ENCODE measurements around the gene NFIB. TPM values are rescaled to one million over a fixed set of nuclear protein-coding genes. Genes with fewer than 3 reads are reported as not detected.
A peak's percentile ranks its signal among the peaks of the same experiment; 100 is the strongest.

NFIB gene
- total RNA-seq (2022) (75.8 and 76.2 TPM in 2 replicates), Bru-seq, nascent RNA (percentile 90 among the genes with signal in this experiment), BruChase-seq, experiment 1, labeled RNA remaining after a 6-hour chase (percentile 84 among the genes with signal in this experiment), BruChase-seq, experiment 2, labeled RNA remaining after a 2-hour chase (percentile 79 among the genes with signal in this experiment)
- long read RNA-seq, full-length matches to known transcripts, result 6 of 71 reads
- long read RNA-seq, partial matches to known transcripts, result 3 of 71 reads
- long read RNA-seq, other reads (novel, unspliced or antisense), result 62 of 71 reads

DNA sequence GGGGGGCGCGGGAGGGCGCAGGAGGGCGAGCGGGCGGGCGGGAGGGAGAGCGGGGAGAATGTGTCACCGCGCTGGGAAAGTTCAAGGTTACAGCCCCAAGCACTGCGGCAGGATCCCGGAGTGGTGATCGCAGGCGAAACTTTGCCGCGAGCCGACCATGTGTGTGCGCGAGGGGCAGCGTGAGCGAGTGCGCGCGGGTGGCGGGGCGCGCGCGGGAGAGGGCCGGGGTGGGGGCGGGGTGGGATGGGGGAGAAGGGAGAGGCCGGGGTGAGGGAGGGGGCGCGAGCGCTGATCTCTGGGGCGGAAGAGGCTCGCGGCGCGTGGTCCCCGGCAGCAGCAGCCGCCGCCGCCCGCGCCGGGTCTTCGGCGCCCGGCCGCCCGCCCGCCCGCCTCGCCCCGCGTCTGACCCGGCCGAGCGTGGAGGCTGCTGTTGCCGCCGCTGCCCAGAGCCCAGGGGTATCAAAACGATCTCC, at the start of gene NFIB:
Gene NFIB (minus strand): TSS at position 191 of the 473 bp plus-strand sequence. CDS start 630 bp downstream, outside the sequence.
- CTCF ChIA-PET, result interaction anchor here (0.8 kb wide), 2 partner anchors 19 to 843 kb away, joined by 5 to 7 read pairs; no protein-coding TSS in a partner anchor
- DNase-seq, result peak; percentile 44
- Mint-ChIP-seq H3K4me1 (ENCODE audit: low read depth, unreplicated experiment) (peaks cover 6% of the 10 kb centered on the region), H3K27me3 (ENCODE audit: unreplicated experiment) (no peaks in the 10 kb centered on the region), H3K36me3 (ENCODE audit: insufficient read depth, unreplicated experiment) (peaks cover 69% of the 10 kb centered on the region), H3K27ac (ENCODE audit: unreplicated experiment) (peak within 1 kb of the TSS; percentile 98), H3K4me3 (ENCODE audit: low read depth, unreplicated experiment) (peak within 1 kb of the TSS; percentile 84), H3K9me3 (ENCODE audit: low read depth, unreplicated experiment) (no peaks in the 10 kb centered on the region)
- BruUV-seq (replicated peaks), result no TSS peak
- intact Hi-C loops (cut with micrococcal nuclease; ENCODE audit: unreplicated experiment), result no loop called here
- TF ChIP-seq, protein P1, sequence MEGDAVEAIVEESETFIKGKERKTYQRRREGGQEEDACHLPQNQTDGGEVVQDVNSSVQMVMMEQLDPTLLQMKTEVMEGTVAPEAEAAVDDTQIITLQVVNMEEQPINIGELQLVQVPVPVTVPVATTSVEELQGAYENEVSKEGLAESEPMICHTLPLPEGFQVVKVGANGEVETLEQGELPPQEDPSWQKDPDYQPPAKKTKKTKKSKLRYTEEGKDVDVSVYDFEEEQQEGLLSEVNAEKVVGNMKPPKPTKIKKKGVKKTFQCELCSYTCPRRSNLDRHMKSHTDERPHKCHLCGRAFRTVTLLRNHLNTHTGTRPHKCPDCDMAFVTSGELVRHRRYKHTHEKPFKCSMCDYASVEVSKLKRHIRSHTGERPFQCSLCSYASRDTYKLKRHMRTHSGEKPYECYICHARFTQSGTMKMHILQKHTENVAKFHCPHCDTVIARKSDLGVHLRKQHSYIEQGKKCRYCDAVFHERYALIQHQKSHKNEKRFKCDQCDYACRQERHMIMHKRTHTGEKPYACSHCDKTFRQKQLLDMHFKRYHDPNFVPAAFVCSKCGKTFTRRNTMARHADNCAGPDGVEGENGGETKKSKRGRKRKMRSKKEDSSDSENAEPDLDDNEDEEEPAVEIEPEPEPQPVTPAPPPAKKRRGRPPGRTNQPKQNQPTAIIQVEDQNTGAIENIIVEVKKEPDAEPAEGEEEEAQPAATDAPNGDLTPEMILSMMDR (IDR thresholded peaks at IDR 0.05; ENCODE audit: unreplicated experiment), result no peak

DNA sequence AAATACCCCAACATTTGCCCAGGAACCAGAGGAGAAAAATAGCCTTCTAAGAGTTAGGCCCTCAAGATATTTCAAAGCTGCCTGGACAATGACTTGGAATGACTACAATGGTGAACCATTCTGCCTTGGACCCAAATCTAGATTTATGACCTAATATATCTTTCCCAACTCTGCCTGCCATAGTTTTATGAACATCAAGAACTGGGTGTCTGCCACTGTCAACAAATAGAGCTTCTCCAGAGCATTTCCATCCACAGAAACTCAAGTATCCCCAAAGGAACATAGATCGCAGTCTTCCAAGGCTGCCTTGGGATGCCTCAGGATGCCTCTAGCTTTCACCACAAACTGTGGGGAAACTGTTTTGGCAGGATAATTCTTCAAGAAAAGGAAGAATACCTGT, 48.2 kb upstream of the NFIB start:
- BruUV-seq (replicated peaks), result no TSS peak
- H3K4me3 Mint-ChIP-seq (ENCODE audit: low read depth, unreplicated experiment), result no peak overlapping the region
- CTCF ChIA-PET, result no interaction called here
- H3K27ac Mint-ChIP-seq (ENCODE audit: unreplicated experiment), result no peak overlapping the region
- H3K36me3 Mint-ChIP-seq (ENCODE audit: insufficient read depth, unreplicated experiment), result no peaks in the 10 kb centered on the region
- intact Hi-C loops (cut with micrococcal nuclease; ENCODE audit: unreplicated experiment), result no loop called here
- TF ChIP-seq, protein P1 (IDR thresholded peaks at IDR 0.05; ENCODE audit: unreplicated experiment), result no peak
- no peaks in the 10 kb centered on the region for H3K27me3 Mint-ChIP-seq (ENCODE audit: unreplicated experiment)
- H3K4me1 Mint-ChIP-seq (ENCODE audit: low read depth, unreplicated experiment), result no peaks in the 10 kb centered on the region
- DNase-seq, result no peak
- H3K9me3 Mint-ChIP-seq (ENCODE audit: low read depth, unreplicated experiment), result no peaks in the 10 kb centered on the region

DNA sequence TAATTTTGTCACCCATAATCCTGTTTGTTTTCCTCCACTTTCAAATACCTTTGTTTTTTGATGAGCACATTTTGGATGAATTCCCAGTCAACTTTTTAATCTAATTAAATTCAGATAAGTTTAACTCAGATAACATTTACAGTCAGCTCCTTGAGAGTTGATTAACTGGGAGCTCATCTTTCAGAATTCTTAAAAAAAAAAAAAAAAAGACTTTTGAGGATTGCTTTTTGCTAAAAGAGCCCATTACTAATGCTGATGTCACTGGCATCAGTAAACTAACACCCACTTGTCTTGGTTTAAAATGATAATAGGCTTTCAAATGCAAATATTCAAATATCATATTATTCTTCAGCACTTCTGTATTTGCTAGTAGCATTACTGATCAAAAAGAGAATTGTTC, 47.1 kb upstream of the NFIB start:
- BruUV-seq (replicated peaks), result no TSS peak
- intact Hi-C loops (cut with micrococcal nuclease; ENCODE audit: unreplicated experiment), result no loop called here
- Mint-ChIP-seq H3K4me1 (ENCODE audit: low read depth, unreplicated experiment) (no peaks in the 10 kb centered on the region), H3K4me3 (ENCODE audit: low read depth, unreplicated experiment) (no peak overlapping the region), H3K9me3 (ENCODE audit: low read depth, unreplicated experiment) (no peaks in the 10 kb centered on the region), H3K27me3 (ENCODE audit: unreplicated experiment) (no peaks in the 10 kb centered on the region), H3K27ac (ENCODE audit: unreplicated experiment) (no peak overlapping the region), H3K36me3 (ENCODE audit: insufficient read depth, unreplicated experiment) (no peaks in the 10 kb centered on the region)
- TF ChIP-seq, protein P1 (IDR thresholded peaks at IDR 0.05; ENCODE audit: unreplicated experiment), result no peak
- CTCF ChIA-PET, result interaction anchor here (0.6 kb wide), 1 partner anchor 29 kb away, joined by 5 read pairs; no protein-coding TSS in a partner anchor
- no peak for DNase-seq

DNA sequence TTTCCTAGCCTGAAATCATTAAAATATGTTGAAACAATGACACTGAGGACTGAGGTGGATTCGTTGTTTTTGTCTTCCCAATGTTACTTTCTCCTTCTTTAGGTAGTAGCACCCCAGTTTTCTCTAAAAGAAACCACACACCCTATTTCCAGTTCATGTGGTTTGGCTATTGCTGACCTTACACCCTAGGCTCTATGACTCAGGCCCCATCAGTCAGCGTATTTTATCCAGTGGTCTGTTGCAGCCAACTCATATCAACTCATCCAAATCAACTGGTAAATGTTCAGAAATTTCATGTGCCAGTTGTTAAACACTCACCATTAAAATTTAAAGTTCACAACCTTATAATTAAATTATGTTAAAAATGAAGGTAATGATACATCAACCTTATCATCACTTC, 44.6 kb upstream of the NFIB start:
- DNase-seq, result no peak
- no peaks in the 10 kb centered on the region for H3K9me3 Mint-ChIP-seq (ENCODE audit: low read depth, unreplicated experiment)

More for the DNA sequence above, 44.6 kb upstream of the NFIB start:
- CTCF ChIA-PET, result no interaction called here
- H3K27ac Mint-ChIP-seq (ENCODE audit: unreplicated experiment), result no peak overlapping the region
- no peak overlapping the region for H3K4me3 Mint-ChIP-seq (ENCODE audit: low read depth, unreplicated experiment)
- no peaks in the 10 kb centered on the region for H3K27me3 Mint-ChIP-seq (ENCODE audit: unreplicated experiment)
- H3K4me1 Mint-ChIP-seq (ENCODE audit: low read depth, unreplicated experiment), result peaks cover 2% of the 10 kb centered on the region
- no TSS peak for BruUV-seq (replicated peaks)
- H3K36me3 Mint-ChIP-seq (ENCODE audit: insufficient read depth, unreplicated experiment), result no peaks in the 10 kb centered on the region
- TF ChIP-seq, protein P1 (IDR thresholded peaks at IDR 0.05; ENCODE audit: unreplicated experiment), result no peak
- intact Hi-C loops (cut with micrococcal nuclease; ENCODE audit: unreplicated experiment), result no loop called here

Measured in Calu3 (cell line).